ENCODE measurements around the gene NDUFB8.

NDUFB8 gene

DNA sequence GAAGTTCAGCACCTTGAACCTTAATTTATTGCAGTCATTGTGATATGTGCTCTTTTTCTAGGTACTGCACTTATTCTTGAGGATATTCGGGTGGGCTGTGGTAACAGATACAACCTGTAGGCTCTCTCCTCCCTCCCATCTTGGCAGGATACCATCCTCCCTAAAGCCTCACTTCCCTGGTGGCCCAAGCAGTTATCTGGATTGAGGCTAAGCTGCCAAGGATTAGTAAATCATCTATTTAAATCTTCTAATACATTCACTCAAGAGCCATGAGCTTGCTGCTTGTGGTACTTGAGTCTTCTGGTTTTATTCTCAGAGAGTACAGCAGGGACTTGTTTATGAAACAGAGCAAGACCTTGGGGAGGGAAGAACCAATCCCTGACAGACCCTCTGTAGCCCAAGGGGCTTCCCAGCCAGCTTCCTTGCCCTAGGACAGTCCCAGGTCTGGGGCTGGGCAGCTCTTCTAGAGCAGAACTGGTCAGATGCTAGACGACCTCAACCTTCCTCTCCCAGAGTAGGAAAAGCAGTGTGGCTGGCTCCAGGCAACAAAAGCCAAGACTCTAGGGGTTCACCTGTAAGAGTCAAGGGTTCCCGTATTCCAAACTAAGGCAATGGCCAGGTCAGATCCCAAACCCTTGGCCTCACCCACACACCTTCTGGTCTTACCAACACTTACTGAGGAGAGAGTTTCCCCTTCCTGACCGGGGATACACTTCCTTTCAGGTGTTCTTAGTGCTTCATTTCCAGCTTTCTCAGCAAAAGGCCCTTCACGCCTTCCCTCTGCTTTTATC is 45.6 kb downstream of the NDUFB8 start:
- Histone ChIP-seq H3K27me3 (ENCODE audit: insufficient read depth, poor library complexity, severe bottlenecking) (peaks cover 41% of the 10 kb centered on the region), H3K9me3 (ENCODE audit: severe bottlenecking) (no peaks in the 10 kb centered on the region), H3K4me3 (ENCODE audit: severe bottlenecking) (no peak overlapping the region), H3K4me1 (ENCODE audit: insufficient read depth, poor library complexity, severe bottlenecking) (no peaks in the 10 kb centered on the region), H3K36me3 (ENCODE audit: low read depth) (no peaks in the 10 kb centered on the region), H3K27ac (ENCODE audit: poor library complexity, severe bottlenecking) (no peak overlapping the region)
- ATAC-seq (ENCODE audit: low read depth) = no peak
- TF ChIP-seq, protein P1, sequence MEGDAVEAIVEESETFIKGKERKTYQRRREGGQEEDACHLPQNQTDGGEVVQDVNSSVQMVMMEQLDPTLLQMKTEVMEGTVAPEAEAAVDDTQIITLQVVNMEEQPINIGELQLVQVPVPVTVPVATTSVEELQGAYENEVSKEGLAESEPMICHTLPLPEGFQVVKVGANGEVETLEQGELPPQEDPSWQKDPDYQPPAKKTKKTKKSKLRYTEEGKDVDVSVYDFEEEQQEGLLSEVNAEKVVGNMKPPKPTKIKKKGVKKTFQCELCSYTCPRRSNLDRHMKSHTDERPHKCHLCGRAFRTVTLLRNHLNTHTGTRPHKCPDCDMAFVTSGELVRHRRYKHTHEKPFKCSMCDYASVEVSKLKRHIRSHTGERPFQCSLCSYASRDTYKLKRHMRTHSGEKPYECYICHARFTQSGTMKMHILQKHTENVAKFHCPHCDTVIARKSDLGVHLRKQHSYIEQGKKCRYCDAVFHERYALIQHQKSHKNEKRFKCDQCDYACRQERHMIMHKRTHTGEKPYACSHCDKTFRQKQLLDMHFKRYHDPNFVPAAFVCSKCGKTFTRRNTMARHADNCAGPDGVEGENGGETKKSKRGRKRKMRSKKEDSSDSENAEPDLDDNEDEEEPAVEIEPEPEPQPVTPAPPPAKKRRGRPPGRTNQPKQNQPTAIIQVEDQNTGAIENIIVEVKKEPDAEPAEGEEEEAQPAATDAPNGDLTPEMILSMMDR (IDR thresholded peaks at IDR 0.05; ENCODE audit: poor library complexity, severe bottlenecking) = no peak
- DNase-seq (ENCODE audit: low spot score) = no peak

DNA sequence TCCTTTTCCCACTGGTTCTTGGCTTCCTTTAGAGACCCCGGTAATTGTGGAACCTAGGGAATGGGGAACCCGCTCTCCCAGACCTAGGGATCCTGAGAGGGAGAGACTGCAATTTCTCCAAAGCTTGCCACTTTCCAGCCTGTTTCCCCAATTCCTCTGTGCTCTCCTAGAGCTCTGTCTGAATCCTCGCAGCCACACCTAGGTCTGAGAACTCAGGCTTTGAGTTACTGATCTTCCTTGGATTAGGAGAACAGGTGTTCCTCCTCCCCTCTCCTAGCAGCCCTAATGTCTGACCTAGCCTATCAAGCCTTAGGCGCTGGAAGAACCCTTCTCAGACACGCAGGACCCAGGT is 46.9 kb downstream of the NDUFB8 start:
- TF ChIP-seq, protein P1 (IDR thresholded peaks at IDR 0.05; ENCODE audit: poor library complexity, severe bottlenecking) = peak; percentile 45
- Histone ChIP-seq H3K4me1 (ENCODE audit: insufficient read depth, poor library complexity, severe bottlenecking) (no peaks in the 10 kb centered on the region), H3K27me3 (ENCODE audit: insufficient read depth, poor library complexity, severe bottlenecking) (peaks cover 46% of the 10 kb centered on the region)

DNA sequence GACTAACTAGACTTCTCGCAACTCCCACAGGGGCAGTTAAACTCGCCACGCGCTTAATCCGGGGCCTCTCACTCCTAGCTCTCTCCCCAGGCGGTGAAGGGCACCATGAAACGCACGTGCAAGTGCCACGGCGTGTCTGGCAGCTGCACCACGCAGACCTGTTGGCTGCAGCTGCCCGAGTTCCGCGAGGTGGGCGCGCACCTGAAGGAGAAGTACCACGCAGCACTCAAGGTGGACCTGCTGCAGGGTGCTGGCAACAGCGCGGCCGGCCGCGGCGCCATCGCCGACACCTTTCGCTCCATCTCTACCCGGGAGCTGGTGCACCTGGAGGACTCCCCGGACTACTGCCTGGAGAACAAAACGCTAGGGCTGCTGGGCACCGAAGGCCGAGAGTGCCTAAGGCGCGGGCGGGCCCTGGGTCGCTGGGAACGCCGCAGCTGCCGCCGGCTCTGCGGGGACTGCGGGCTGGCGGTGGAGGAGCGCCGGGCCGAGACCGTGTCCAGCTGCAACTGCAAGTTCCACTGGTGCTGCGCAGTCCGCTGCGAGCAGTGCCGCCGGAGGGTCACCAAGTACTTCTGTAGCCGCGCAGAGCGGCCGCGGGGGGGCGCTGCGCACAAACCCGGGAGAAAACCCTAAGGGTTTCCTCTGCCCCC is 47.4 kb downstream of the NDUFB8 start:
- DNase-seq (ENCODE audit: low spot score) = no peak
- H3K27ac ChIP-seq (ENCODE audit: poor library complexity, severe bottlenecking) = no peak overlapping the region

More for the DNA sequence above, 46.9 kb downstream of the NDUFB8 start:
- no peaks in the 10 kb centered on the region for H3K36me3 ChIP-seq (ENCODE audit: low read depth)
- ATAC-seq (ENCODE audit: low read depth) = no peak
- H3K27ac ChIP-seq (ENCODE audit: poor library complexity, severe bottlenecking) = no peak overlapping the region
- no peak for DNase-seq (ENCODE audit: low spot score)
- peak overlapping the region; percentile 22 for H3K4me3 ChIP-seq (ENCODE audit: severe bottlenecking)
- H3K9me3 ChIP-seq (ENCODE audit: severe bottlenecking) = no peaks in the 10 kb centered on the region

DNA sequence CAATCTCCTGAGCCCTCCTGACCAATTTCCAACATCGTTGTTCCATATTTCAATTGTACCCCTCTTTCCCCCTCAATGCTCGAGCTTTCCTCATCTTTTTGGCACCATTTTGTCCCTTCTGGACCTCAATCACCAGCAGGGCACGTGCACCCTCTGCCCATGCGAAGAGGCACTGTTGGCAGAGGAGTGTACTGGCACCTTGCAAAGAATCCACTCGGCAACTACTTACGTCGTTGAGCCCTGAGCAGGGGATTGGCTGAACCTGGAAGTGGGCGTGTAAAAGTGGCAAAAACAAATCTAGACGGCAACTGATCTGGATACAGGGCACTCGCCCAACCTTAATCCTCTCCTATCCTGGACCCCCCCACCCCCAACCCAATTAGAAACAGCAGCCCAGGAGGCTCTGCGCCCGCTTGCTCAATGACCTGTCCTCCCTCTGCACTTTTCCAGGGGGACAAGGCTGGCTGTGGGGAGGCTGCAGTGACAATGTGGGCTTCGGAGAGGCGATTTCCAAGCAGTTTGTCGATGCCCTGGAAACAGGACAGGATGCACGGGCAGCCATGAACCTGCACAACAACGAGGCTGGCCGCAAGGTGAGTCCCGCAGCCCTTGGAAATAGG is 48.1 kb downstream of the NDUFB8 start:
- Histone ChIP-seq H3K4me3 (ENCODE audit: severe bottlenecking) (peak overlapping the region; percentile 22), H3K36me3 (ENCODE audit: low read depth) (no peaks in the 10 kb centered on the region), H3K4me1 (ENCODE audit: insufficient read depth, poor library complexity, severe bottlenecking) (no peaks in the 10 kb centered on the region), H3K27me3 (ENCODE audit: insufficient read depth, poor library complexity, severe bottlenecking) (peaks cover 46% of the 10 kb centered on the region), H3K9me3 (ENCODE audit: severe bottlenecking) (no peaks in the 10 kb centered on the region), H3K27ac (ENCODE audit: poor library complexity, severe bottlenecking) (no peak overlapping the region)
- TF ChIP-seq, protein P1 (IDR thresholded peaks at IDR 0.05; ENCODE audit: poor library complexity, severe bottlenecking) = no peak
- ATAC-seq (ENCODE audit: low read depth) (peak; percentile 95), DNase-seq (ENCODE audit: low spot score) (no peak)

More for the DNA sequence above, 47.4 kb downstream of the NDUFB8 start:
- H3K4me3 ChIP-seq (ENCODE audit: severe bottlenecking) = peak overlapping the region; percentile 22
- peaks cover 46% of the 10 kb centered on the region for H3K27me3 ChIP-seq (ENCODE audit: insufficient read depth, poor library complexity, severe bottlenecking)
- no peaks in the 10 kb centered on the region for H3K4me1 ChIP-seq (ENCODE audit: insufficient read depth, poor library complexity, severe bottlenecking)
- ATAC-seq (ENCODE audit: low read depth) = peak; percentile 49
- H3K9me3 ChIP-seq (ENCODE audit: severe bottlenecking) = no peaks in the 10 kb centered on the region
- no peaks in the 10 kb centered on the region for H3K36me3 ChIP-seq (ENCODE audit: low read depth)
- TF ChIP-seq, protein P1 (IDR thresholded peaks at IDR 0.05; ENCODE audit: poor library complexity, severe bottlenecking) = peak; percentile 77
